ENCODE data around the gene PLA2R1.

The PLA2R1 gene

DNA sequence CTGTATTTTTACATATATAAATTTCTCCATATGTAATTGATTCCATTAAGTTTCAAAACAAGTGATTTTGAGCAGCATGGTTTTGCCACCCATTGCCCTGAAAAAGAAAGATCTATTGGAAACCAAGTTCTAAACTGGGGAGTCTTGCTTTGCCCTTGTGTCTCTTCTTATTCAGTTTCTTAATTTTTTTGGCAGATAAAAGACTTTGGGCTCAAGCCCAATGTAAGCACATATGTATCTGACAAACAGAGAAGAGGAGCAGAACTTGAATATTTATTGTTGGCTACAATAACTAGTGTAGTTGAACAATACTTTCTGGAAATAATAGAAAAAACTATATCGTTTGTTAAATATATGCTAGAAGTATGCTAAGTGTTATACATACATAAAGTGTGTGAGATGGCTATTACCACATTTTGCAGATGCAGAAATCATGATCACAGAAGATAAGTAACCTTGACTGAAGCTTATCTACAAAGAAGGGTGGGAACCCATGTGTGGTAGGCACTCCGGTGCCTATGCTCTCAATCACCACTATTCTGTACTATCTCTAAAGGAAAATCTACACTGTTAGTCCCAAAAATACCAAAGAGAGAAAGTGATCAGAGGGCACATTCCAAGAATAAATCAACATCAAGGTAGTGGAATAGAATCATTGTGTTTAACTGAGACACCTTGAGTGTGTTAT is 109.1 kb downstream of the PLA2R1 start:
- ChIA-PET CTCF (no interaction called here), POLR2A (no interaction called here)
- H3K36me3 ChIP-seq (ENCODE audit: control insufficient read depth in 2 of 2, insufficient read depth in 1 of 2, low read length in 2 of 2) = no peaks in the 10 kb centered on the region
- H3K9me3 ChIP-seq (ENCODE audit: control insufficient read depth, insufficient read depth, low read depth, low read length) = no peaks in the 10 kb centered on the region
- TF ChIP-seq ZNF274 (IDR thresholded peaks at IDR 0.05; ENCODE audit: low read length) = no peak
- TF ChIP-seq ZNF274 (tag by site-specific recombination; IDR thresholded peaks at IDR 0.05; ENCODE audit: borderline replicate concordance) = no peak
- TF ChIP-seq ZNF433 (tag by site-specific recombination; IDR thresholded peaks at IDR 0.05; ENCODE audit: low read depth) = no peak
- no peak for TF ChIP-seq PRDM2 (tag by site-specific recombination; IDR thresholded peaks at IDR 0.05; ENCODE audit: borderline replicate concordance)
- TF ChIP-seq ZNF658 (tag by site-specific recombination; IDR thresholded peaks at IDR 0.05) = no peak
- TF ChIP-seq, protein P1, sequence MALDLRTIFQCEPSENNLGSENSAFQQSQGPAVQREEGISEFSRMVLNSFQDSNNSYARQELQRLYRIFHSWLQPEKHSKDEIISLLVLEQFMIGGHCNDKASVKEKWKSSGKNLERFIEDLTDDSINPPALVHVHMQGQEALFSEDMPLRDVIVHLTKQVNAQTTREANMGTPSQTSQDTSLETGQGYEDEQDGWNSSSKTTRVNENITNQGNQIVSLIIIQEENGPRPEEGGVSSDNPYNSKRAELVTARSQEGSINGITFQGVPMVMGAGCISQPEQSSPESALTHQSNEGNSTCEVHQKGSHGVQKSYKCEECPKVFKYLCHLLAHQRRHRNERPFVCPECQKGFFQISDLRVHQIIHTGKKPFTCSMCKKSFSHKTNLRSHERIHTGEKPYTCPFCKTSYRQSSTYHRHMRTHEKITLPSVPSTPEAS (tag by site-specific recombination; IDR thresholded peaks at IDR 0.05) = no peak
- TF ChIP-seq ZNF555 (tag by site-specific recombination; conservative IDR thresholded peaks at IDR 0.05) = no peak
- H3K27ac ChIP-seq (ENCODE audit: extremely low read depth, low read depth, low read length) = no peak overlapping the region
- no peak overlapping the region for H3K4me3 ChIP-seq (ENCODE audit: low read depth, low read length)
- no peaks in the 10 kb centered on the region for H3K4me1 ChIP-seq (ENCODE audit: control insufficient read depth, insufficient read depth, low read length)

GRCh38 chr2:159946326-159946999 is 116.0 kb downstream of the PLA2R1 start:
- no peak overlapping the region for H3K27ac ChIP-seq (ENCODE audit: extremely low read depth, low read depth, low read length)
- ChIA-PET CTCF (no interaction called here), POLR2A (no interaction called here)
- no peak overlapping the region for H3K4me3 ChIP-seq (ENCODE audit: low read depth, low read length)
- no peaks in the 10 kb centered on the region for H3K36me3 ChIP-seq (ENCODE audit: control insufficient read depth in 2 of 2, insufficient read depth in 1 of 2, low read length in 2 of 2)
- no peaks in the 10 kb centered on the region for H3K9me3 ChIP-seq (ENCODE audit: control insufficient read depth, insufficient read depth, low read depth, low read length)
- TF ChIP-seq ZNF776 (tag by site-specific recombination; IDR thresholded peaks at IDR 0.05; ENCODE audit: borderline replicate concordance) (no peak), KLF17 (tag by site-specific recombination; IDR thresholded peaks at IDR 0.05) (no peak), ZNF114 (tag by site-specific recombination; IDR thresholded peaks at IDR 0.05) (no peak), ZNF112 (tag by site-specific recombination; IDR thresholded peaks at IDR 0.05) (no peak), ZNF311 (tag by site-specific recombination; IDR thresholded peaks at IDR 0.05; ENCODE audit: borderline replicate concordance) (no peak), MZF1 (tag by site-specific recombination; IDR thresholded peaks at IDR 0.05; ENCODE audit: borderline replicate concordance) (no peak), ZNF23 (tag by site-specific recombination; IDR thresholded peaks at IDR 0.05; ENCODE audit: borderline replicate concordance) (no peak), RBAK (tag by site-specific recombination; IDR thresholded peaks at IDR 0.05) (no peak), ZNF121 (tag by site-specific recombination; IDR thresholded peaks at IDR 0.05) (no peak)
- no peaks in the 10 kb centered on the region for H3K4me1 ChIP-seq (ENCODE audit: control insufficient read depth, insufficient read depth, low read length)
